CD4-positive, alpha-beta memory T cell (primary cell): Measurements from ENCODE around the gene BOK. TPM values are rescaled to one million over a fixed set of nuclear protein-coding genes. Genes with fewer than 3 reads are reported as not detected.

ENCODE experiments used
- CTCF ChIA-PET: fragments of 350-600 bp; sonication (Branson Sonifier 250); formaldehyde crosslinking; loops from one replicate; lab custom pipeline; 2021; ENCODE audit warnings: inconsistent platforms; ENCODE audit not compliant: partially characterized antibody; lab: Charles Lee
- POLR2A ChIA-PET: fragments of 350-600 bp; sonication (Branson Sonifier 250); formaldehyde crosslinking; loops from one replicate; lab custom pipeline; 2021; ENCODE audit not compliant: partially characterized antibody; lab: Charles Lee
- DNase-seq, 5 donors: peaks; one replicate each; pipeline versions ENCODE4 v3.0.0 to v3.0.0-alpha.2; 2020 to 2022; ENCODE audit warnings: mixed read lengths in 1 of 5
- H3K27ac ChIP-seq: one replicate; pipeline ENCODE4 v1.7.0; 2013; ENCODE audit warnings: low read depth, low read length
- H3K27me3 ChIP-seq: 2 replicates; pipeline ENCODE4 v1.7.0; 2013; ENCODE audit warnings: mild to moderate bottlenecking, low read length, moderate library complexity; ENCODE audit not compliant: insufficient read depth
- H3K36me3 ChIP-seq: 2 replicates; pipeline ENCODE4 v1.7.0; 2013; ENCODE audit warnings: mild to moderate bottlenecking, low read length, moderate library complexity; ENCODE audit not compliant: insufficient read depth
- H3K4me1 ChIP-seq: 2 replicates; pipeline ENCODE4 v1.7.0; 2013; ENCODE audit warnings: mild to moderate bottlenecking, low read length, moderate library complexity; ENCODE audit not compliant: insufficient read depth
- H3K4me3 ChIP-seq, 2 donors: one replicate each; pipeline ENCODE4 v1.7.0; 2013; ENCODE audit warnings: low read length in 2 of 2, mild to moderate bottlenecking in 1 of 2
- H3K9me3 ChIP-seq, 2 donors: one replicate each; pipeline ENCODE4 v1.7.0; 2013; ENCODE audit warnings: low read length in 2 of 2, control low read depth in 1 of 2; ENCODE audit not compliant: control insufficient read depth in 1 of 2
- H3K27ac Mint-ChIP-seq, 7 donors: one replicate each; pipeline ENCODE4 v1.8.0; 2020 to 2021; ENCODE audit warnings: mixed read lengths in 7 of 7, mild to moderate bottlenecking in 6 of 7, inconsistent platforms in 3 of 7, moderate library complexity in 3 of 7
- H3K27me3 Mint-ChIP-seq, 2 donors: one replicate each; pipeline ENCODE4 v1.8.0; 2020 to 2021; ENCODE audit warnings: mixed read lengths in 2 of 2
- H3K36me3 Mint-ChIP-seq, 2 donors: one replicate each; pipeline ENCODE4 v1.8.0; 2020 to 2021; ENCODE audit warnings: mixed read lengths in 2 of 2, inconsistent platforms in 1 of 2, mild to moderate bottlenecking in 1 of 2
- H3K4me1 Mint-ChIP-seq, 4 donors: one replicate each; pipeline ENCODE4 v1.8.0; 2020 to 2021; ENCODE audit warnings: mixed read lengths in 4 of 4, mild to moderate bottlenecking in 1 of 4
- H3K4me3 Mint-ChIP-seq, 8 donors: one replicate each; pipeline ENCODE4 v1.8.0; 2020 to 2021; ENCODE audit warnings: mixed read lengths in 8 of 8, mild to moderate bottlenecking in 7 of 8, moderate library complexity in 6 of 8, inconsistent platforms in 3 of 8
- H3K9me3 Mint-ChIP-seq, 8 donors: one replicate each; pipeline ENCODE4 v1.8.0; 2020 to 2021; ENCODE audit warnings: mixed read lengths in 8 of 8, mild to moderate bottlenecking in 5 of 8, inconsistent platforms in 3 of 8, moderate library complexity in 1 of 8
- intact Hi-C: fragments of 100-400 bp; cut with micrococcal nuclease; formaldehyde crosslinking; loops from one replicate; pipeline ENCODE4 v1.15.1; 2023
- polyA plus RNA-seq, 2 donors: library from polyadenylated mRNA; unstranded; fragments of 300-500 nt; fragmentation: Illumina TruSeq; gene quantifications; one replicate each; pipeline ENCODE4 v1.2.3, GENCODE V29; 2021
- total RNA-seq, 2 experiments: library from RNA; stranded (reverse); gene quantifications; one replicate each; pipeline ENCODE4 v1.2.3, GENCODE V29; 2021

BOK gene, protein sequence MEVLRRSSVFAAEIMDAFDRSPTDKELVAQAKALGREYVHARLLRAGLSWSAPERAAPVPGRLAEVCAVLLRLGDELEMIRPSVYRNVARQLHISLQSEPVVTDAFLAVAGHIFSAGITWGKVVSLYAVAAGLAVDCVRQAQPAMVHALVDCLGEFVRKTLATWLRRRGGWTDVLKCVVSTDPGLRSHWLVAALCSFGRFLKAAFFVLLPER
- total RNA-seq: not detected
- not detected for polyA plus RNA-seq

DNA sequence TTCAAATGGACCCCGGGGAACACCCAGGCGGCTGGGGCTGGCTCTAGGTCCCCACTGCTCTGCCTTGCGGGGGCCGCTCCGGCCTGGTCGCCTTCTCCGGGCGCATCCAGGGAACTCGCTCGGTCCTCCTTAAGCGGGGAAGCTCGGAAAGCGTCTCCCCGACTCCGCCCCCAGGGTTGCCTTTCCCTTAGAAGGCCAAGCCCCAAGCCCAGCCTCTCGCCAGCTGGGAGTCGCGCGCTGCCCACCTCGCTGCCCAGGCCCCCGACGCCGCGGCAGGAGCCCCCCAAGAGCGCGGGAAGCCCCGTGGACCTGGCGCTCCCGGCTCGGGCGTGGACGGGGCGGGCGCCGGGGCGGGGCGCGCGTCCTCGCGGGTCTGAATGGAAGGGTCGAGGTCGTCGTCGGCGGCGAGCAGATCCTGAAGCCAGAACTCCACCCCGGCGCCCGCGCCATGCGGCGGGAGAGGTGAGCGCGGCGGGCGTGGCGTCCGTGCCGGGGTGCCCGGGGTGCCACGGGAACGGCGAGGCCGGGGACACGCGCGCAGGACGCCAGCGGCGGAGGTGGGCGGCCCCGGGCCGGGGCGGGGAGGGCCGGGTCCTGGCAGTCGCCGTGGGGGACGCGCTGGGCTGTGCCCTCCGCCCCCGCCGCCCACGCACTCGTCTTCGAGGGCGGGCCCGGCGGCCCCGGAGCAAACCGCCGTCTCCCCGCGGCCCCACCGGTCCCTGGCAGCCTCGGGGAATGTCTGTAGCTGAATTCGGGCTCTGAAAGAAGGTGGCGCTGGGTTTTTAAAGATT, at the start of gene BOK:
Gene BOK (plus strand): TSS at position 214 of the 791 bp plus-strand sequence. CDS start 739 bp downstream, outside the sequence.
- no peak for DNase-seq

DNA sequence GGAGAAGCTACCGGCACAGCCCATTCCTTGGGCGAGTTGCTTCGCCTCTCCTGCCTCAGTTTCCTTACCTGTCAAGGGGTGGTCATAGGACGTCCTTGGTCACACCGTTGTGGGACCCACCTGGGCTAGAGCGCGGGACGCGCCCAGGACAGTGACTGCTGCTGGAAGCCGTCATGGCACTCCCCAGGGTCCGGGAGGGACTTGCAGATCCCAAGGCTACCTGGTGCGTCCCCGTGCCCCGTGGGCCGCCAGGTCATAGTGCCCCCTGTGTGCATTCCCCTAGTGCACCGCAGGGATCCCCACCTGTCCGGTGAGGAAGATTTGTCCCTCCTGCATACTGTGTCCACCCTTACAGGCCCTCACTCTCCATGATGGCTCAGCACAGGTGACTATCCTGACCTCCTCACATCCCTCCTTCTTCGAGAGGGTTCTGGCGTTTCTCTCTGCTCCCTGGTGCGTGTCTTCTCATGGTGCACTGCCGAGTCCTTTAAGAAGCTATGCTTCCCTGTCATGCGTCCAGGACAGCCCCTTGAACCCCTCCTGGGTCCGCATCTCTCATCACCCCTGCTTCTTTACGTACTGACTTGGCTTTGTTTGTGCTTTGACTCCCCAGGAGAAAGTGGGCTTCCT, 49.3 kb upstream of the BOK start:
- ChIA-PET POLR2A (interaction anchor here (2.3 kb wide), 1 partner anchor 66 kb away, joined by 7 read pairs; no protein-coding TSS in a partner anchor), CTCF (no interaction called here)
- Mint-ChIP-seq H3K4me1 (peaks cover 9 to 35% (median 22%) of the 10 kb centered on the region in 4 donors), H3K27me3 (no peaks in the 10 kb centered on the region), H3K9me3 (no peaks in the 10 kb centered on the region), H3K27ac (peak overlapping the region; percentile 42 to 94 (median 74)), H3K36me3 (no peaks in the 10 kb centered on the region), H3K4me3 (peak overlapping the region; percentile 81 to 85 (median 83))
- no peaks in the 10 kb centered on the region for H3K9me3 ChIP-seq
- H3K4me1 ChIP-seq: peaks cover 18% of the 10 kb centered on the region
- H3K36me3 ChIP-seq: no peaks in the 10 kb centered on the region
- H3K4me3 ChIP-seq: peak overlapping the region in 1 of 2 donors; percentile 58
- intact Hi-C loops: loop anchor here (2.0 to 5.0 kb wide), 4 partner anchors 66 to 372 kb away; no protein-coding TSS in a partner anchor
- DNase-seq: no peak
- no peaks in the 10 kb centered on the region for H3K27me3 ChIP-seq
- peak overlapping the region; percentile 82 for H3K27ac ChIP-seq

More for the DNA sequence above, at the start of gene BOK:
- Mint-ChIP-seq H3K27ac (no peak within 1 kb of the TSS), H3K4me3 (peak within 1 kb of the TSS; percentile 62 to 80 (median 74)), H3K4me1 (peaks cover 4 to 19% (median 5%) of the 10 kb centered on the region in 4 donors), H3K27me3 (peaks cover 22 to 23% of the 10 kb centered on the region in 2 donors), H3K36me3 (peaks cover 0 to 3% of the 10 kb centered on the region in 2 donors), H3K9me3 (peaks cover 0 to 26% (median 17%) of the 10 kb centered on the region in 8 donors)
- no peak within 1 kb of the TSS for H3K27ac ChIP-seq
- peaks cover 8% of the 10 kb centered on the region for H3K27me3 ChIP-seq
- no peaks in the 10 kb centered on the region for H3K9me3 ChIP-seq
- intact Hi-C loops: no loop called here
- H3K4me1 ChIP-seq: no peaks in the 10 kb centered on the region
- ChIA-PET CTCF (no interaction called here), POLR2A (no interaction called here)
- H3K36me3 ChIP-seq: no peaks in the 10 kb centered on the region
- peak within 1 kb of the TSS in 1 of 2 donors; percentile 9 for H3K4me3 ChIP-seq

DNA sequence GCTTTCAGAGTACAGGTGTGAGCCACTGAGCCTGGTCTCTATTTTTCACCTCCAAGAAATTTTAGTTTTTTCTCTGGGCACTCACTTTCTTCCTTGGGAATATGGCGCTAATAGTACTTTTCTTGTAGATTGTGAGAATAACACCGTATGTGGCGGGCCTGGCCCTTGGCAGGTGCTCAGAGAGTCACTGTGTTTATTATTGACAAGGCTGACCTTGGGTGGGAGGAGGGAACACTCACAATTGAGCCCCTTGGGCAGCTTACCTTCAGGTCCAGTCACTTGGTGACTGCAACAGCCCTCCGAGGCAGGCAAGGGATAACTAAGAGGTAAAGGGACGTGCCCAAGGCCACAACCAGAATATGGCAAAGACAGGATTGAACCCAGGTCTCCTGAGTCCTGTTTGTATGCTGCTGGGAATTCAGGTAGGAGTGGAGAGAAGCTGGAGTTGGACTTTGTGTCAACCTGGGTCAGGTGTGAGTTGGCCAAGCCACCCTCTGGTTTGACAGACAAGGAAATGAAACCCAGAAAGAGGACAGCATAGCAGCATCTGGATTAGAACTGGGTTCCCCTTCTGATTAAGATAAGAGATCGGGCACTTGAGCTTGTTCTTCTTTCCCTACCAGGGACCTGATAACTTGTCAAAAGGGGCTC, 47.3 kb upstream of the BOK start:
- no peak overlapping the region for H3K27ac ChIP-seq
- ChIA-PET CTCF (no interaction called here), POLR2A (no interaction called here)
- no peak overlapping the region for H3K4me3 ChIP-seq
- H3K27ac Mint-ChIP-seq: no peak overlapping the region
- peaks cover 18% of the 10 kb centered on the region for H3K4me1 ChIP-seq
- H3K27me3 ChIP-seq: no peaks in the 10 kb centered on the region
- peaks cover 6 to 33% (median 16%) of the 10 kb centered on the region in 4 donors for H3K4me1 Mint-ChIP-seq
- DNase-seq: no peak
- H3K9me3 ChIP-seq: no peaks in the 10 kb centered on the region
- H3K27me3 Mint-ChIP-seq: no peaks in the 10 kb centered on the region
- no peaks in the 10 kb centered on the region for H3K9me3 Mint-ChIP-seq
- peak overlapping the region in 3 of 8 donors; percentile 13 to 51 (median 25) for H3K4me3 Mint-ChIP-seq
- intact Hi-C loops: no loop called here
- no peaks in the 10 kb centered on the region for H3K36me3 ChIP-seq
- H3K36me3 Mint-ChIP-seq: no peaks in the 10 kb centered on the region

DNA sequence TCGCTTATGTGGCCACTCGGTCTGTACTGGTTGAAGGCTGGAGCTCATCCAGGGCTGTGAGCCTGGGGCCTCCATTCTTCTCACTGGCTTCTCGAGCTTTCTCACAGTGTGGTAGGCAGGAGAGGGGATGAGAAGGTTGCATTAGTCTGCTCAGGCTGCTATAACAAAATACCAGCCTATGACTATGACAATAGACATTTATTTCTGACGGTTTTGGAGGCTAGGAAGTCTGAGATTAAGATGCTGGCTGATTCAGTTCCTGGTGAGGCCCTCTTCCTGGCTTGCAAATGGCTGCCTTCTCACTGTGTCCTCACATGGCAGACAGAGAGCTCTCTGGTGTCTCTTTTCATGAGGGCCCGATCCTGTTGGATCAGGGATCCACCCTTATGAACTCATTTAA, 44.0 kb upstream of the BOK start:
- Mint-ChIP-seq H3K27ac (no peak overlapping the region), H3K4me1 (peaks cover 3 to 16% (median 7%) of the 10 kb centered on the region in 4 donors), H3K4me3 (no peak overlapping the region), H3K9me3 (peaks cover 0 to 1% (median 0%) of the 10 kb centered on the region in 8 donors), H3K27me3 (peaks cover 3% of the 10 kb centered on the region in 2 donors), H3K36me3 (no peaks in the 10 kb centered on the region)
- no peaks in the 10 kb centered on the region for H3K27me3 ChIP-seq
- H3K36me3 ChIP-seq: no peaks in the 10 kb centered on the region
- DNase-seq: no peak
- H3K9me3 ChIP-seq: no peaks in the 10 kb centered on the region
- intact Hi-C loops: no loop called here
- ChIA-PET CTCF (no interaction called here), POLR2A (no interaction called here)
- peaks cover under 1% of the 10 kb centered on the region for H3K4me1 ChIP-seq
- H3K27ac ChIP-seq: no peak overlapping the region
- no peak overlapping the region for H3K4me3 ChIP-seq

DNA sequence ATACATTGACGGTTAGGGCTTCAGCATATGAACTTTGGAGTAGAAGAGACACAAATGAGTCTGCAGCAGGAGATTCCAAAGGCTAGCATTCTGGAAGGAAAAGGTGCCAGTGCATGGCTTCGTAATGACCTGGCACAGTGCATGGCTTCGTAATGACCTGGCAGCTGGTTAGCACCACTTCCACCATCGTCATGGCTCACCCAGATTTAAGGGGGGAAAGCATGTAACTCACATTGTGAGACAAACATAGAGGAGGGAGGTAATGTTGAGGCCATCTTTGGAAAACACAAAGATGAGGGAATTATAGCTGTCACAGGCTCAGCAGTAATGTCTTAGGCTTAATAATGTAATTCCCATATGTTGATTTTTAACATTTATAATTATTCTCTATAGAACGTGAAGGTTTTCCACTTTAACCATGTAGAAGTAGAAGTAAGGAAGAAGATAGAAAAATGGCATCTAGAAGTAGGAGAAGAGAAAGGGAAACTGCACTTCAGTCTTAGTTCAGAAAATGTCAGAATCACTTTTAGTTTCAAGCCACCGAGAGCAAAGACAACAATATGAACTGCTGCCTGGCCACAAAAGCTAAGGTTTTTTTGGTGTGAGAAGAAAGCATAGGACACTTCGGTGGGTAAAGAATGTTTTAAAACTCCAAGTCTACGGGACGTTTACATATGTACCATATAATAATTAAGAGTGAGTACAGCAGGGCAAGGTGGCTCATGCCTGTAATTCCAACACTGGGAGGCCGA, 43.4 kb upstream of the BOK start:
- H3K4me3 ChIP-seq: no peak overlapping the region
- H3K4me1 ChIP-seq: no peaks in the 10 kb centered on the region
- H3K36me3 ChIP-seq: no peaks in the 10 kb centered on the region
- POLR2A ChIA-PET: no interaction called here
- H3K9me3 ChIP-seq: no peaks in the 10 kb centered on the region
- CTCF ChIA-PET: no interaction called here
- peaks cover 0 to 1% (median 0%) of the 10 kb centered on the region in 8 donors for H3K9me3 Mint-ChIP-seq
- H3K36me3 Mint-ChIP-seq: no peaks in the 10 kb centered on the region
- no peak for DNase-seq
- H3K4me3 Mint-ChIP-seq: no peak overlapping the region
- H3K27ac Mint-ChIP-seq: peak overlapping the region in 1 of 7 donors; percentile 14
- H3K27ac ChIP-seq: no peak overlapping the region
- intact Hi-C loops: no loop called here
- peaks cover 0 to 12% (median 5%) of the 10 kb centered on the region in 4 donors for H3K4me1 Mint-ChIP-seq
- H3K27me3 Mint-ChIP-seq: peaks cover 3% of the 10 kb centered on the region in 2 donors
- H3K27me3 ChIP-seq: no peaks in the 10 kb centered on the region

DNA sequence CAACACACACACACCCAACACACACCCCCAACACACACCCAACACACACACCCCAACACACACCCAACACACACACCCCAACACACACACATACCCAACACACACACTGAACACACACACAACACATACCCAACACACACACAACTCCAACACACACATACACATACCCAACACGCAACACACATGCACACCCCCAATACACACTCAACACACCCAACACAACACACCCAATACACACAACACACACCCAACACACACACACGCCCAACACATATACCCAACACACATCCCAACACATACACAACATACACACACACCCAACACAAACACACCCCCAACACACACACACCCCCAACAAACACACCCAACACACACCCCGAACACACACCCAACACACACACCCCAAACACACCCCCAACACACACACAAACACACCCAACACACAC, 42.0 kb upstream of the BOK start:
- Histone ChIP-seq H3K9me3 (no peaks in the 10 kb centered on the region), H3K27ac (no peak overlapping the region), H3K36me3 (no peaks in the 10 kb centered on the region), H3K27me3 (no peaks in the 10 kb centered on the region), H3K4me3 (no peak overlapping the region), H3K4me1 (no peaks in the 10 kb centered on the region)
- Mint-ChIP-seq H3K36me3 (no peaks in the 10 kb centered on the region), H3K27me3 (peaks cover 3 to 5% of the 10 kb centered on the region in 2 donors), H3K4me1 (peaks cover 0 to 12% (median 6%) of the 10 kb centered on the region in 4 donors), H3K27ac (peak overlapping the region in 1 of 7 donors; percentile 6), H3K9me3 (peaks cover 0 to 1% (median 0%) of the 10 kb centered on the region in 8 donors), H3K4me3 (no peak overlapping the region)
- intact Hi-C loops: no loop called here
- no peak for DNase-seq
- ChIA-PET CTCF (no interaction called here), POLR2A (no interaction called here)
